NCI-H2227 (cell line): Measurements from ENCODE around the gene LETMD1.
"Not testable (repeated sequence)": the region's sequence is repeated elsewhere in the genome, so short reads cannot be mapped to it uniquely, and the experiment has no call there.

Experiments used
- DNase-seq: peaks from one replicate; lab custom pipeline; 2025; ENCODE audit not compliant: unreplicated experiment; lab: John Stamatoyannopoulos, UW

Gene LETMD1

DNA sequence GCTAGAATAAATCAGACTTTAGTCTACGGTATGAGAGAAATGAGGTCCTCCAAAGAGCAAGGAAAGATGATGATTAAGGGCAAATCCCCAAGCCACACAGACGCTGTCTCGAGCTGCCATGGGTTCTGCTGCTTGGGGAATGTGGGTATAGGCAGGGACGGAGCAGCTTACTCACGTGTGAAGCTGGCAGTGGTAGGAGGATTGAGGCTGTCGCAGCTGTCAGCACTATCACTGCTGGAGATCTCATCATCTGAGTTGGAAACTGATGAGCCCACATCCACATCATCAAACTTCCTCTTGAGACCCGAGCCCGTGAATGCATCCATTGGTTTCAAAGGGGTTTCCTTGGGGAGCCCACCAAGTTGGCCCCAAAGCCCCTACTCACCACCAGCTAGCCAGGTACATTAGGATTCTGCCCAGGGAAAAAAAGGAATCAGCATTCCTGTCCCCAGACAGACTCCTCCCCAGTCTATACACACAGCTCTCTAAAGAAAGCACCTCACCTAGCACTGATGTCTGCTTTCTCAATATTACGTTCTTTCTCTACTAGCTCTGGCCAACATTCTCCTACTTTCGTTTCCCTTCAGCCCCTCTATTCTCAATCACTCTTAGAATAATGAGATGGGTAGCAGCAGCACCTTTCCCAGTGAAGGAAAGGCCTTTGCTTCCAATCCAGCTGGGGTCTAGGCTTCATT, 28.3 kb downstream of the LETMD1 start:
- no peak for DNase-seq

DNA sequence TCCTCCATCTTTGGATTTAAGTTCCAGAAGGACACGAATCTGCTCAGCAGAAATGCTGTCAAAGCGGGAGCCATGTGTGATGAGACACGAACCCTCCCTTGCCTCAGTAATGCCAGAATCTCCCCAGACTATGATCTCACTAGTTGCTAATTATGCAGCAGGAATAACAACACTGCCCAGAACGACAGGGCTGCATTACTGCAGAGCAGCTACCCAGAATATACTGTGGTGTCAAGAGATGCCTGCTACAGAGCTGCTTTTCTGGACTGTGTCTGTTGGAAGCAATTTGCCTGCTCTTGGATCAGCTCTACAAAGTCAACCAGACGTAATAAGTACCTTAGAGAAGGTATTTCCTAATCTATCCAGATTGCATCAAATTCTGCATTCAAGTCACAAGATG, 29.8 kb downstream of the LETMD1 start:
- no peak for DNase-seq

GRCh38 chr12:51078346-51078745, 30.2 kb downstream of the LETMD1 start:
- not testable (repeated sequence) for DNase-seq

- not testable (repeated sequence) for DNase-seq
Measured at GRCh38 chr12:51078866-51079265, 30.7 kb downstream of the LETMD1 start.

DNA sequence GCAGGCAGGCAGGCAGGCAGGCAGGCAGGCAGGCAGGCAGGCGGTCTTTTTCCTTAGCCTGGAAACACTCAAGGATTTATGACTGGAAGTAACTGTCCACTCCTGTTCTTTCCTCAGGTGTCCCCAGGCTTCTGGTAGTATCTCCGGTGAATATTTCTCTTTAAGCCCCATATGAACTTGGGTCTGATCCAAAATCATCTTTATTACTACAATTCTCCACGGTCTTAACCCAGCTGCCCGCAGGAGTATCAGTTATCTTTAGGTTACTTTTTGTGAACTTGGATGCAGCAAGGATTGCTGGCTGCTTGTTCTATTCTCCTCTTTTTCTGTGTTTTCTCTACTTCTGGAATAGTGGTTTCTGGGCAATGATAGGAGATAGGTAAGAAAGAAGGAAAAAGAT, 32.0 kb downstream of the LETMD1 start:
- DNase-seq, result no peak

- no peak for DNase-seq
Measured at GRCh38 chr12:51081421-51081820, 33.3 kb downstream of the LETMD1 start.

DNA sequence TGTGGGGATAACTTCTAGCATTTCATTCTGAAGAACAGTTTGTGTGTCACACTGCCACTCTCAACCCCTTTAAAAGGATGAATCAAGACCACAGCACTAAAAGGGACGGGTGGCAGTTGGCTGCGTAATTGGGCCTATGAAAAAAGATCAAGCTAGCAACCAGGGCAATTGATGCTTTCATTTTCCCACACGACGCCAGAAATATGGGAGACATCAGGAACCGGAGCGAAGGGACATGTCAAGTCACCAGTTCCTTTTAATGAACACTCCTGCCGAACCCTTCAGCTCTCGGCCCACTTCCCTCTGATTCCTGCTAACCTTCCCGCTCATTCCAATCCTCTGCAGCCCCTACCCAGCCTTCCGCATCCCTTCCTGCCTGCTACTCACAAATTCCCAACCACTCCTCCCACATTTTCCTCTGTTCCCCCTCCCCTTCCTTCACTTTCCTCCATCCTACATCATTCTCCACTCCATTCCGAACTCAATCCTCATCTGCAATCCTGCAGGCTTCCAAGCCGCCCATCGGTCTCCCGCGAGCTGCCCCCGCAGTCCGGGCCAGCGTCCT, 34.5 kb downstream of the LETMD1 start:
- peak; percentile 65 for DNase-seq

- DNase-seq, result peak; percentile 95
Measured at GRCh38 chr12:51083126-51083833, 35.2 kb downstream of the LETMD1 start, which contains the start of gene CSRNP2. TSS of gene CSRNP2 (minus strand) at chr12:51083596. CDS start at chr12:51076561, 7,035 bp downstream.

DNA sequence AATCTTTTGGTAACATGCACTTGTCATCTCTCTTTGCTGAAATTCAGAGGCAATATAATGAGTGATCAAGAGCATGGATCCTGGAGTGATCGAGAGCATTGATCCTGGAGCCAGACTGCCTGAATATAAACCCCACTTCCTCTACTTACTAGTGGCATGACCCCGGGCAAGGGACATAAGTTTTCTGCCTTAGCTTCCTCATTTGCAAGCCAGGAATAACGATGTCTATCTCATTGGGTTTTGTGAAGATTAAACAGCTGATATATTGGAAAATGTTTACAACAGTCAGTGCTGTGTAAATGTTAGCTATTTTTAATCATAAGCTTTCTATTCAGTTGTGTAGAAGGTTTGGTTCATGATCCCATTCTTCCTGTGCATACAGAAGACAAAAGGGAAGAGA, 37.6 kb downstream of the LETMD1 start:
- DNase-seq, result no peak

DNA sequence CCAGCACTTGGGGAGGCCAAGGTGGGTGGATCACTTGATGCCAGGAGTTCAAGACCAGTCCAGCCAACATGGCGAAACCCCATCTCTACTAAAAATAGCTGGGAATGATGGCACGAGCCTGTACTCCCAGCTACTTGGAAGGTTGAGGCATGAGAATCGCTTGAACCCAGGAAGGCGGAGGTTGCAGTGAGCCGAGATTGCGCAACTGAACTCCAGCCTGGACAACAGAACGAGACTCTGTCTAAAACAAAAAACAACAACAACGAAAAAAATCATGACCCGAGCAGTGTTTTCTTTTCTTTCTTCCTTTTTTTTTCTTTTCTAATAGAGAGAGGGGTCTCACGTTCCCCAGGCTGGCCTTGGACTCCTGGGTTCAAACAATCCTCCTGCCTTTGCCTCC, 38.8 kb downstream of the LETMD1 start:
- DNase-seq, result no peak

DNA sequence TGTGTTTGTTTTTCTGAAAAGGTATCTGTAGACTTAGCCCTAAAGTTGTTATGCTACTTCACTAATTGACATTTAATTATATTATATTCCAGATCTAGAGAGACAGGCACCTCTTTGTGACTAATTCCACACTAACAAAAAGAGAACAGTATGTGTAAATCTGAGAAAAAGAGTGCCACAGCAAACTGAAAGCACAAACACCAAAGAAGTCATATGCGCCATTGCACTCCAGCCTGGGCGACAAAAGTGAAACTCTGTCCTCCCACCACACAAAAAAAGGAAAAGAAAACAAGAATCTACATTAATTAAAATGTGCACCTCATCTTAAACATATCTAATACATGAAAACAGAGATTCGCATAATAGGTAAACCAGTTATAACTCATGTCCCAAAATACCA, 39.7 kb downstream of the LETMD1 start:
- DNase-seq, result no peak

- no peak for DNase-seq
Measured at GRCh38 chr12:51090705-51091229, 42.6 kb downstream of the LETMD1 start.

GRCh38 chr12:51098611-51099010, 50.5 kb downstream of the LETMD1 start:
- DNase-seq, result no peak

- DNase-seq, result no peak
Measured at GRCh38 chr12:51103977-51104376, 55.9 kb downstream of the LETMD1 start.

- no peak for DNase-seq
Measured at GRCh38 chr12:51108136-51108535, 60.0 kb downstream of the LETMD1 start.
